ENCODE measurements around the gene C5. TPM values are rescaled to one million over a fixed set of nuclear protein-coding genes. Genes with fewer than 3 reads are reported as not detected.
A peak's percentile ranks its signal among the peaks of the same experiment; 100 is the strongest.
"Not testable (repeated sequence)": the region's sequence is repeated elsewhere in the genome, so short reads cannot be mapped to it uniquely, and the experiment has no call there.

Gene C5
- total RNA-seq, result 1 to 10 TPM; 1.7 to 1.8 TPM

GRCh38 chr9:121050128-121050988 is at the start of gene C5:
Gene C5, minus strand, starts transcription at chr9:121050275. Its CDS starts 29 bp downstream, at chr9:121050246.
- Mint-ChIP-seq H3K4me3 (no peak within 1 kb of the TSS), H3K27ac (no peak within 1 kb of the TSS), H3K36me3 (ENCODE audit: low read depth) (no peaks in the 10 kb centered on the region), H3K4me1 (no peaks in the 10 kb centered on the region), H3K27me3 (no peaks in the 10 kb centered on the region), H3K9me3 (no peaks in the 10 kb centered on the region)
- no peak for ATAC-seq (replicated peaks)

DNA sequence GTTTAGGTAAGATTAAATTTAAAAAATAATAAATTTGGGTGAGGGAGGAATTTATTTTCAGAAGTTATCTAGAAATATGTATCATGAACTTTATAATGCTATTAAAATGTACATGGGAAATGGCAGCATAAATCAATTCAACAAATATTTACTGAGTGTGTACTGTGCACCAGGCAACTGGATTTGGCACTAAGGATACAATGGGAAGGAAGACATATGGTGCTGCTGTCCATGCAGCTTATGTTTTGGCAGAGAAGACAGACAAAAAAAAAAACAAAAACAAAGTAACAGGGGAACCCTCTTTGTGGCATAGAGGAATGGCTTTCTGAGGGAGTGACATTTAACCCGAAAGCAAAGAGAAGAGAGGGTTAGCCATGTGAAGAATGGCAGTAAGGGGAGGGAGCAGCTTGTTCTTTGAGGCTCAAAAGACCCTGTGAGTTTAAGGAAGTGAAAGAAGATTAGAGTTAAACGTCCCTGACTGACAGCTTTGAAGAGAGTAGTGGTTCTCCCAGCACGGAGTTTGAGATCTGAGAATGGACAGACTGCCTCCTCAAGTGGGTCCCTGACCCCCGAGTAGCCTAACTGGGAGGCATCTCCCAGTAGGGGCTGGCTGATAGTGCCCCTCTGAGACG is 48.6 kb upstream of the C5 start:
- Mint-ChIP-seq H3K9me3 (peaks cover 10% of the 10 kb centered on the region), H3K4me3 (no peak overlapping the region), H3K36me3 (ENCODE audit: low read depth) (peaks cover 74% of the 10 kb centered on the region), H3K4me1 (no peaks in the 10 kb centered on the region), H3K27me3 (no peaks in the 10 kb centered on the region), H3K27ac (no peak overlapping the region)
- no peak for ATAC-seq (replicated peaks)

DNA sequence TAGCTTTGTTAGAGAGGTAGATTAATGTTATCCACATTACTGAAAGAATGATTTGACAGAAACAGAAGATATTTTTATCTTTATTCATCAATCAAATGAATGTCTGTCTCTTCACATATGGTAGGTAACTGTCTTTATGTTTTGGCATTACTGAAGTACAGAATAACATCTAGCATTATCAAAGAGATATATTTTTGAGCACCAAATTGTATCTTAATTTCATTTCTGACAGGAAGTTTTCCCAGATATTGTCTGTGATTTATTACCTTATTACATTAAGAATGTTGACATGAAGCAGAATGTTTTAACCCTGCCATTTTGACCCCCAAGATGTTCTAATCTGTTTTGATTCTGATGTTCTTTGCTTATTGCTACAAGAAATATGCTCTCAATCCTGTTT is 45.0 kb upstream of the C5 start:
- peaks cover 94% of the 10 kb centered on the region for H3K36me3 Mint-ChIP-seq (ENCODE audit: low read depth)
- H3K27me3 Mint-ChIP-seq, result no peaks in the 10 kb centered on the region
- H3K4me3 Mint-ChIP-seq, result no peak overlapping the region
- H3K9me3 Mint-ChIP-seq, result no peaks in the 10 kb centered on the region
- H3K27ac Mint-ChIP-seq, result no peak overlapping the region
- no peaks in the 10 kb centered on the region for H3K4me1 Mint-ChIP-seq
- ATAC-seq (replicated peaks), result no peak

GRCh38 chr9:121090743-121091142 is 40.7 kb upstream of the C5 start:
- ATAC-seq (replicated peaks); H3K27ac Mint-ChIP-seq: not testable (repeated sequence)

GRCh38 chr9:121088576-121088975 is 38.5 kb upstream of the C5 start:
- ATAC-seq (replicated peaks), result no peak
- Mint-ChIP-seq H3K4me1 (peaks cover 13% of the 10 kb centered on the region), H3K9me3 (no peaks in the 10 kb centered on the region), H3K4me3 (no peak overlapping the region), H3K27ac (peak overlapping the region; percentile 7), H3K27me3 (no peaks in the 10 kb centered on the region), H3K36me3 (ENCODE audit: low read depth) (peaks cover 79% of the 10 kb centered on the region)

More at GRCh38 chr9:121090743-121091142, 40.7 kb upstream of the C5 start:
- Mint-ChIP-seq H3K4me1 (peaks cover 12% of the 10 kb centered on the region), H3K36me3 (ENCODE audit: low read depth) (peaks cover 87% of the 10 kb centered on the region)
- H3K9me3 Mint-ChIP-seq, H3K4me3 Mint-ChIP-seq, H3K27me3 Mint-ChIP-seq: not testable (repeated sequence)

DNA sequence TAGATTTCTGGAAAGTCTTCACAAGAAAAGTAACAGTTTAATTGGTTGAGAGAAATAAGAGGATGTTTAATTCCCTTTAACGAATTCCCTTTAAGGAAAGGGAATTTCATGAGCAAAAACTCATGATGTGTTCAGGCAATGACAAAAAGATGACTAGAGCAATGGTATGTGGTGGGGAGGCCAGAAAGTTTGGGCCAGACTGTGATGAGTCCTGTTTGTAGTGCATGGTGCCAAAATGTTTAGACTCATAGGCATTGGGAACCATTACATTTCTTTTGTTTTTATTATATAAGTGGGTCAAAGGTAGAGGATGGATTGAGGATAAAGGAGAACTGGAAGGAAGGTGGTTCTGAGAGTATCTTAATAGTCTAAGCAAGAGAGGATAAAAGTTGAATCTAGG is 35.6 kb upstream of the C5 start:
- H3K27me3 Mint-ChIP-seq, result no peaks in the 10 kb centered on the region
- peaks cover 13% of the 10 kb centered on the region for H3K4me1 Mint-ChIP-seq
- no peak overlapping the region for H3K27ac Mint-ChIP-seq
- H3K9me3 Mint-ChIP-seq, result no peaks in the 10 kb centered on the region
- no peak for ATAC-seq (replicated peaks)
- peaks cover 74% of the 10 kb centered on the region for H3K36me3 Mint-ChIP-seq (ENCODE audit: low read depth)
- no peak overlapping the region for H3K4me3 Mint-ChIP-seq

GRCh38 chr9:121082075-121082474 is 32.0 kb upstream of the C5 start:
- no peaks in the 10 kb centered on the region for H3K27me3 Mint-ChIP-seq
- ATAC-seq (replicated peaks), result no peak
- no peak overlapping the region for H3K4me3 Mint-ChIP-seq
- no peaks in the 10 kb centered on the region for H3K9me3 Mint-ChIP-seq
- H3K36me3 Mint-ChIP-seq (ENCODE audit: low read depth), result peaks cover 58% of the 10 kb centered on the region
- no peak overlapping the region for H3K27ac Mint-ChIP-seq
- peaks cover 15% of the 10 kb centered on the region for H3K4me1 Mint-ChIP-seq

DNA sequence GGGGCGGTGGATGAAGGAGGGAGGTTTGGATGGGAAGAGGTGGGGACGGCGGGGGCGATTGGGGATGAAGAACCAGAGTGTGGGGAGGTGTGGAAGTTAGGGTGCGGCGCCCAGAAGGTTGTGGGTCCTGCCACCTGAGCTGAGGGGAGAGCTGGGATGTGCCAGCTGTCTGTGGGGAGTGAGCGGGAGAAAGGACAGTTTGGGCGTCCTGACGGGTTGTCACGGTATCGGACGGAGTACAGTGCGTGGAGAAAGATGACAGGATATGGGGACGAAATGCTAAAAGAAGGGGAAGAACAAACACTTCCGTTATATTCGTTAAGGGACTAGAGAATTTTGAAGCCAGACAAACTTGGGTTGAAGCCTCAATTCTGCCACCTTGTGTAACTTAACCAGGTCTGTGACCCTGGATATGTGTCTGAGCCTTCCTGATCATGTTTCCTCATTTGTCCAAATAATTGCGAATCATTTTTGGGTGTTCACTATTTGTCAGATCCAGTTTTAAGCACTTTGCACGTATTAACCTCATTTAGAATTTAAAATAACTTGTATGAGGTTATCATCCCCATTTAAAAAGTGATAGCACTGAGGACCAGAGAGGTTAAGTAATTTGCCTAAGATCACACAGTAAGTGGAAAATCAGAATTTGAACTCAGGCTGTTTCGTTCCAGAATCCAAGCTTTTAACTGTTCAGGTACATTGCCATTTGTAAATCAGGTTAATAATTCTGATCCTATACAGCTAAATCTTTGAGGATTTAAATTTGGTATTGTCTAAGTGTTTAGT is 25.4 kb upstream of the C5 start:
- Mint-ChIP-seq H3K9me3 (no peaks in the 10 kb centered on the region), H3K4me1 (peaks cover 36% of the 10 kb centered on the region), H3K27me3 (no peaks in the 10 kb centered on the region), H3K27ac (peak overlapping the region; percentile 100), H3K4me3 (peak overlapping the region; percentile 100), H3K36me3 (ENCODE audit: low read depth) (peaks cover 15% of the 10 kb centered on the region)
- peak; percentile 37 for ATAC-seq (replicated peaks)

DNA sequence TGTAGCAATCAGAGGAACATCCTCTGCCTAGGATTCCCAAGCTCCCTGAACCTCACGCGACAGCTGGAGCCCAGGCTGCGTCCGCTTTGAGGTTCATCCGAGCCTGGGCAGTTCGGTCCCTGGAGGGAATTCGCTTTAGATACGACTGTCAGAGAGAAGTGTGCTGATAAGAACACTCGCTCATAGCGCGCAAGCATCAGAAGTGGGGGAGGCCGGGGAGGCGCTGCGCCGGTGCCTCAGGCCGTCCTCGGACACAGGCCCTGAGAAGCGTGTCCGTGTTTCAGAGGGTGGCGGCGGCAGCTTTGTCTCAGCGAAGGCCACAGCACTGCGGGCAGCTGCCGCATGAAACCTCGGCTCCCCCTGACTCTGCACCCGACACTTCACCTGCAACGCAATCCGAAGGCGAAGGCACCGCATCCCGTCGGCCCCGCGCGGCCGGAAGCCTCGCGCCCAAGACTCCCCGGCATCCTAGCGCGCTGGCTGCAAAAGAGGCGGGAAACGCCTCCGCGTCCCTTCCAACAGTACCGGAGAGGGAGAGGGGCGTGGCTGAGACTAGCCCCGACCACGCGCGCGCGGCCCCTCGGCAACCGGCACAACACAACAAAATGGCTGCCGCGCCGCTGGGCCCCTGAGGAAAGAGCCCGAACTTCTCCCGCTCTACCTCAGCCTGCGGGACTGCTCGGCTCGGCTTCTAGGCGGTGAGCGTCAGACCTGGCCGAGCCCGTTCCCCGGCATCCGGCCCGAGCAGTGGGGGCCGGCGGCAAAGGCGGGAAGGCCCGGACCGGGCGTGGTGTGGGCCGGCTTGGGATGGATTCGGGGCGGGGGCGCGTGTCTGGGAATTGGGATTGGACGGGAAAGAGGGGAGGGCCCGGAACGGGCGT is 24.5 kb upstream of the C5 start, which contains the start of gene CNTRL:
CNTRL (plus strand) TSS at position 586 of the 881 bp plus-strand sequence. CDS start 13,372 bp downstream, outside the sequence.
- Mint-ChIP-seq H3K9me3 (no peaks in the 10 kb centered on the region), H3K4me3 (peak within 1 kb of the TSS; percentile 100), H3K27ac (peak within 1 kb of the TSS; percentile 100), H3K36me3 (ENCODE audit: low read depth) (peaks cover 7% of the 10 kb centered on the region), H3K4me1 (peaks cover 39% of the 10 kb centered on the region), H3K27me3 (no peaks in the 10 kb centered on the region)
- ATAC-seq (replicated peaks), result peak; percentile 85

GRCh38 chr9:121073038-121073437 is 23.0 kb upstream of the C5 start:
- H3K4me1 Mint-ChIP-seq, result peaks cover 41% of the 10 kb centered on the region

GRCh38 chr9:121071756-121072421 is 21.8 kb upstream of the C5 start:
- peak; percentile 2 for ATAC-seq (replicated peaks)

More at GRCh38 chr9:121073038-121073437, 23.0 kb upstream of the C5 start:
- Mint-ChIP-seq H3K9me3 (peaks cover 1% of the 10 kb centered on the region), H3K27ac (no peak overlapping the region), H3K4me3 (peak overlapping the region; percentile 100), H3K36me3 (ENCODE audit: low read depth) (peaks cover 6% of the 10 kb centered on the region), H3K27me3 (no peaks in the 10 kb centered on the region)
- no peak for ATAC-seq (replicated peaks)

GRCh38 chr9:121071370-121071755 is 21.3 kb upstream of the C5 start:
- Mint-ChIP-seq H3K4me3 (peak overlapping the region; percentile 100), H3K27ac (peak overlapping the region; percentile 80), H3K9me3 (peaks cover 6% of the 10 kb centered on the region), H3K36me3 (ENCODE audit: low read depth) (peaks cover 6% of the 10 kb centered on the region), H3K27me3 (no peaks in the 10 kb centered on the region), H3K4me1 (peaks cover 37% of the 10 kb centered on the region)
- ATAC-seq (replicated peaks), result peak; percentile 43

More at GRCh38 chr9:121071756-121072421, 21.8 kb upstream of the C5 start:
- Mint-ChIP-seq H3K36me3 (ENCODE audit: low read depth) (peaks cover 6% of the 10 kb centered on the region), H3K4me1 (peaks cover 42% of the 10 kb centered on the region), H3K9me3 (peaks cover 6% of the 10 kb centered on the region), H3K4me3 (peak overlapping the region; percentile 100), H3K27me3 (no peaks in the 10 kb centered on the region), H3K27ac (peak overlapping the region; percentile 80)

GRCh38 chr9:121069396-121069795 is 19.3 kb upstream of the C5 start:
- Mint-ChIP-seq H3K9me3 (peaks cover 6% of the 10 kb centered on the region), H3K27me3 (no peaks in the 10 kb centered on the region), H3K36me3 (ENCODE audit: low read depth) (no peaks in the 10 kb centered on the region), H3K4me1 (peaks cover 25% of the 10 kb centered on the region), H3K27ac (no peak overlapping the region), H3K4me3 (no peak overlapping the region)
- ATAC-seq (replicated peaks), result no peak

All from activated T-helper 17 cell treated with anti-CD3 and anti-CD28 coated beads, Interleukin-2, amount 50 U/mL, for 72 hours (primary cell).